GM21515 (cell line): Measurements from ENCODE around the gene LUZP1.

ENCODE experiments used
- ATAC-seq: cut with Tn5 transposase; IDR thresholded peaks from one replicate; pipeline ENCODE4 v1.9.1; 2021; ENCODE audit not compliant: unreplicated experiment

The LUZP1 gene

GRCh38 chr1:23156940-23157339 lies 11.7 kb downstream of the LUZP1 start:
- ATAC-seq: no peak

DNA sequence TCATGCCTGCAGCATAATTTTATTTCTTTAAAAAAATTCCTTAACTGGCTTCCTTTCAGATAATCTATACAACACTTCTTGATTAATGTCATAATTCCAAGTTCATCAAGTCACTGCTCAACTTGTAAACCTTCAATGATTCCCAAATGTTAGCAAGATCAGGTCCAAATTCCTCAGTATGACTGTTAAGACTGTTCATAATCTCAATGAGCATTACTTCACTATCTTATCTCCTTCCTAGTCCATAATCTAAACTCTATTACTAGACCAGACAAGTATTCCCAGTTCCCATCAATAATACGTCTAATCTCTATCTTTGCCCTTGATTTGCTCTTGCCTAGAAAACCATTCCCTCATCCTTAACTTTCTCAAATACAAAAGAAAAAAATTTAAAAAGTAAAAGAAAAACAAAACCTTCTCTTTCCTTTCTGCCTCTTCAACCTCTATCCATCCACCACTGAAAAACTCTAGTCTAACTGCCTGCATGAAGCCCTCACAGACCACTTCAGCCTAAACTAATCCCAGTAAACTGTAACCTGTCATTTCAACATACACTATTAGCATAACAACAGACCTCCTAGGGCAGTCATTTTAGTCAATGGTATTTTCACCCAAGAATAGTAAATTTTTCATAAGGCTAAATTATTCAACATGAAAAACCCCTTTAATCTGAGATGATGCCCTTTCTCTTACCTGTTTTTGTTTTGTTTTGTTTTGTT lies 15.5 kb downstream of the LUZP1 start:
- ATAC-seq: no peak

- no peak for ATAC-seq
Observed at GRCh38 chr1:23150742-23151141, 17.9 kb downstream of the LUZP1 start.

GRCh38 chr1:23150125-23150524 lies 18.5 kb downstream of the LUZP1 start:
- ATAC-seq: no peak

DNA sequence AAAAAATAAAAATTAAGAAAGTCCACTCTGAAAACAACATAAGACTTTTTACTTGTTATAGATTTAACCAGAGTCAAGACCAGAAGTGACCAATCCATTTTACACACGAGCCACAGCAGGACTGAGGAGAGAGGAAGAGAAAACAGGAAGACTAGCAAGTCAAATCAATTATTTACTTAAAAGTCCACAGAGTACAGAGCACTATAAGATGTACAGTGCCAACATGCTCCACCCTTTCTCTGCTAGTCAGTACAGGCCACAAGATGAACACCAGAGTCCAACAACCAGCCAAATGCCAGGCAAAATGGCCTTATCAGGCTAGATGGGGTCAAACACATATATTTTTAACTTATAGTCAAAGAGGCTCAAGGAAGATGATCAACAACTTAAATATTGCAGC lies 19.5 kb downstream of the LUZP1 start:
- ATAC-seq: no peak

DNA sequence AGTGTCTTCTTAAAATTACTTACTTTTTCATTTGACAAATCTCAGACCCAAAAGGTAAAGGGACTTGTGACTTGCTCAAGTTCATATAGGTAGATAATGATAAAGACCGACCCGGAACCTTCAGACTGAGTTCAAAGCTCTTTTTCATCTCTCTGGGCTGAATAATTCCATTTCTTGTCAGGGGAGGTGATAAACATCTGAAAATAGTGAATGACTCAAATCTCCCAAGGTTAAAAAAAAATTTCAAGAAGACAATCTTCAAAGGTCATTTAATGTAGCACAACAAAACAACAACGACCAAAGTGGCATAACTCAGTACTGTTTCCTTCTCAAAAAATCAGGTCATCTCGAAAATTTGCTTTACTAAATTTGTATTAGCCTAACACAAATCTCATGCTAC lies 20.6 kb downstream of the LUZP1 start:
- ATAC-seq: no peak

- ATAC-seq: no peak
Observed at GRCh38 chr1:23140940-23141596, 27.6 kb downstream of the LUZP1 start.

DNA sequence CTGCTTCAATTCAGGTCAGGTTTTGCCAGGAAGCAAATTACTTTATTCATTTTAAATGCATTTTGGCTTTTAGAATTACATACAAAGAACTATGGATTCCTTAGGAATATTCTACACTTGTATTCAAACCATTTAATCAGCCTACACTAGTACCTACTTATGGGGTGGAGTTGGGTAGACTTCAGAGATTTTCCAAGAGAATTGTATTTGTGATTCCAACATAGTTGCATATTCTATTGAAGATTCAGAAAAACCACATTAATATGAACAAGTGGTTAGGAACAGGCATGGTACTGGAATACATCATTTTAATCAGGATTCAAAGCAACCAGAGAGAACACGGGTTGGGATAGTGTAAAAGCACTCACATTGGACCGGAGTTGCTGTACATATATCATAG lies 33.4 kb downstream of the LUZP1 start:
- no peak for ATAC-seq

GRCh38 chr1:23134055-23134454 lies 34.6 kb downstream of the LUZP1 start:
- ATAC-seq: no peak

DNA sequence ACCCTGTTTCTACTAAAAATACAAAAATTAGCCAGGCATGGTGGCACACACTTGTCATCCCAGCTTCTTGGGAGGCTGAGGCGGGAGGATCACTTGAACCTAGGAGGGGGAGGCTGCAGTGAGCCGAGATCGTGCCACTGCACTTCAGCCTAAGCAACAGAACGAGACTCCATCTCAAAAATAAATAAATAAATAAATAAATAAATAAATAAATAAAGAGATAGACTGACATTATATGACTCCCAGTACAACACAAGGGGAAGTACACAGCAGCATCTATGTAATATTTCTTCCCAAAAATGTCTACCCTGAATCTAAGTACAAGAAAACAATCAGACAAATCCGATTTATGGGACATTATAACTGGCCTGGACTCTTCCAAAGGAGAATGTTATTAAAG lies 35.1 kb downstream of the LUZP1 start:
- no peak for ATAC-seq

GRCh38 chr1:23132033-23132432 lies 36.6 kb downstream of the LUZP1 start:
- no peak for ATAC-seq

- no peak for ATAC-seq
Observed at GRCh38 chr1:23129846-23130245, 38.8 kb downstream of the LUZP1 start.

GRCh38 chr1:23126801-23127200 lies 41.9 kb downstream of the LUZP1 start:
- ATAC-seq: no peak

DNA sequence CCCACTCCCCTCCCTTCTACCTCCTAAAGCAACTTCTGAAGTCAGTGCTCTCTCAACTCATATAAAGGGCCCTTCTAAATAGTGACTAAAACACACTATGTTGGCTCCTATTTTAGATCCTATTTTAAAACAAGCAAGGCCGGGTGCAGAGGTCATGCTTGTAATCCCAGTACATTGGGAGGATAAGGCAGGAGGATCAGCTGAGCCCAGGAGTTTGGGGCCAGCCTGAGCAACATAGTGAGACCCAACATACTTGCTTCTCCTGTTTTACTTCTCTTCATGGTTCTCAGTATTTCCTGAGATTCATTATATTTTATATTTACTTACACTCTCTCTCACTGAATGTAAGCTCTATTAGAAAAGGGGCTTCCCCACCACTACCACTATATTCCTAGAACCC lies 42.5 kb downstream of the LUZP1 start:
- no peak for ATAC-seq

DNA sequence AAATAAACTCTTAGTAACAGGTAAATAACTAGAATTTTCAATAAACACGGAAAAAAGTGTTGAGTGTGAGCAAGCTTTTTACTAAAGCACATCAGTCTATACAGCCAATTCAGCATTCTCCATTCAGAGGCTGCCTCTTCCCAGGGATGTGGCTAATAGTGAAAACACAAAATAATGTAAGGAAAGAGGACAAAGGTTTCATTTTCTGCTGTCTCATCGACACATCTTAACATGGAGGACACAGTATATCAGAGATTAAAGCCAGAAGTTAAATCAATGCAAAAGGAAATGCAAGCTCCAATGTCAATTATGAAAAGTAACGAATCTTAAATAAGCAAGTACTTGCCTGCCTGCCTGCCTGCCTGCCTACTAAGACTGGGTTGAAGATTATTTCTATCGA lies 43.2 kb downstream of the LUZP1 start:
- ATAC-seq: no peak

GRCh38 chr1:23124259-23125026 lies 44.2 kb downstream of the LUZP1 start:
- no peak for ATAC-seq

- no peak for ATAC-seq
Observed at GRCh38 chr1:23123528-23123927, 45.1 kb downstream of the LUZP1 start.

DNA sequence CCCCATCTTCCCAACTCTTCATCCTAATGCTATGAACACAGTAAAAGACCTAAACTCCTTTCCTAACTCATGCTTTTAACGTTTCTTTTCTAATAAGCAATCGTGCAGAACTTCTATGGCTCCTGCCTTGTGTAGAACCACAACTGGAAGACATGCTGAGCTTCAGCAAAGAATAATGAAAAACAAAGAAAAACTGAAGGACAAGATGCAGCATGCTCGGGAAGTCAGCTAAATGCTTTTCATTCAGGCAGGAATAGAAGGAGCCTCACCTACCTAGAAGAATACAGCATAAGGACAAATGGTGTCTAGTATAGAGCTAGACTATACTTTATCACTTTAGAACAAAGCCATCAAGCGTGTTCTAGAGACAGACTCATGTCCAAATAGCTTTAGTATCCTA lies 45.9 kb downstream of the LUZP1 start:
- no peak for ATAC-seq

DNA sequence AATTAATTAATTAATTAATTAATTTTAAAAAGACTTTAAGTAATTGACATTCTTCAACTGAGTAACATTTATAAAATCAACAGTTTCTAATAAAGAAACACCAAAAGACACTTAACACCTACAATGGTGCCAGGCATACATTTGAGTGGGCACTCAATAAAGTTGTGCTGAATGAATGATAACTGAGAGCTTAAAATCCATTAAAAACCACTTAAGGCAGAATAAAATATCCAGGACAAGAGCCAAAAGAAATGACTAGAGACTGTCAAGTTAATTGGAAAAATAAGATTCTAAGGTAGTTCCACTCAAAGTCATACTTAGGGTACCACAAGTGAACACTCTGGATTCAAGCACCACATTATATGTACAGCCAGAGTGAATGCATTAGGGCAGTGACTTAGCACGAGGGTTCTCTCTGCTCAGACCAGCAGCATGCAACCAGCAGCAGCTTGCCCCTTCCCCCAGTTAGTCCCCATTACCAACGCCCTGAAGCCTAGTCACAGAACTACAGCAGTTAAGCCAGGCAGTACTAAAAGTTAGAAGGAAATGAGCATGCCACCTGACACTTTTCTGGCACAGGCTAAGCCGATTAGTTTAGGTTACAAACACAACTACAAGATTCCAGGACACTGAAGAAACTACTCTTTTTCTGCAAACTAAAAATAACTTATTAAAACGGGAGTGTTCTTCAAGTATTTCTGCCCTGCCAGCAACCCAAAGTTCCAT lies 46.5 kb downstream of the LUZP1 start:
- no peak for ATAC-seq

DNA sequence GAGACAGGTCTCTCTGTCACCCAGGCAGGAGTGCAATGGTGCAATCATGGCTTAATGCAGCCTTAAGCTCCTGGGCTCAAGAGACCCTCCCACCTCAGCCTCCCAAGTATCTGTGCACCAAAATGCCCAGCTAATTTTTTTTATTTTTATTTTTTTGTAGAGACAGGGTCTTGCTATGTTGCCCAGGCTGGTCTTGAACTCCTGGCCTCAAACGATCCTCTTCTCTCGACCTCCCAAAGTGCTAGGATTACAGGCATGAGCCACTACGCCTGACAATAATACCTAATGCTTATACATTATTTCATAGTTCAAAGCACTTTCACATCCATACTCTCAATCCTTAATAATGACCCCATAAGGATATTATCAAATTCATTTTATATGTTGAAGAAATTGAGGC lies 48.3 kb downstream of the LUZP1 start:
- ATAC-seq: no peak

DNA sequence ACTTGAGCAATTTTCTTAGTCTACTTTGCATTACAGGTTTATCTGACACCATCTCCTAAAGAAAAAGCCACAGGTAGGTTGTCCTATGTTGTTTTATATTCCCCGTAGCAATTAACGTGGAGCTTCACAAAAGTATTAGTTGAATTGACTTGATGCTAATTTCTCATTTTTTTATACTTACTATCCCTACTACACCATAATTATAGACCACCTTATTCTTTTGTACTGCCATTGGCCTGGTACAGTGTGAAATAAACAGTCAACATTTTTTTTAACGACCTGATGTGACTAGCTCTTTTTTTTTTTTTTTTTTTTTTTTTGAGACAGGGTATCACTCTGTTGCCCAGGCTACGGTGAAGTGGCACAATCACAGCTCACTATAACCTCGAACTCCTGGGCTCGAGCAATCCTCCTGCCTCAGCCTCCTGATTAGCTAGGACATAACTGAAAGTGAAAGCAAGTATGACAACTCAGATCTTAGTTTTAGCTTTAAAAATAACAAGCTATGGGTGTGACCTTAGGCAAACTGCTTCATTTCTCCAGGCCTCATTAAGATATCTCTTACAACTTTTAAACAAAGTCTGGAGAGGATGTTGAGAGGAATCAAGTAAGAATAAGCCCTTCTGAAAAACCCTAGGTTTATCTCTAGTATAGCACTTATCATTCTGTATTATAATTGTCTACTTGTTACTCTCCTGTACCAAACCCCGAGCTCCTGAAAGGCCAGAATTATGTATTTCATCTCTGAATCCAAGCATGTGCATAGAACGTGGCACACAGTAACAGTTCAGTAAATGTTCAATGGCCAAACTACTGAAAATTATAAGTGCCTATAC lies 49.5 kb downstream of the LUZP1 start:
- no peak for ATAC-seq
